KMS-11 (cell line): ENCODE measurements around the gene FHIT.

ENCODE experiments used
- H2AFZ ChIP-seq: fragments of 200-600 bp; sonication (generic); 2 replicates; pipeline ENCODE4 v1.6.1; 2016; ENCODE audit warnings: antibody characterized with exemption, mixed run types, low read depth
- H3K27ac ChIP-seq: fragments of 200-600 bp; sonication (generic); 2 replicates; pipeline ENCODE4 v1.6.1; 2016; ENCODE audit warnings: mild to moderate bottlenecking, mixed run types
- H3K27me3 ChIP-seq: fragments of 200-600 bp; sonication (generic); 2 replicates; pipeline ENCODE4 v1.6.1; 2017; ENCODE audit warnings: mild to moderate bottlenecking, low read depth, mixed run types, moderate library complexity; ENCODE audit not compliant: insufficient read depth
- H3K36me3 ChIP-seq: fragments of 200-600 bp; sonication (generic); 2 replicates; pipeline ENCODE4 v1.6.1; 2017; ENCODE audit warnings: mild to moderate bottlenecking, mixed run types; ENCODE audit not compliant: insufficient read depth
- H3K4me1 ChIP-seq: fragments of 200-600 bp; sonication (generic); 2 replicates; pipeline ENCODE4 v1.6.1; 2016; ENCODE audit warnings: mild to moderate bottlenecking, low read depth, mixed run types; ENCODE audit not compliant: poor library complexity, severe bottlenecking
- H3K4me2 ChIP-seq: fragments of 200-600 bp; sonication (generic); 2 replicates; pipeline ENCODE4 v1.7.0; 2016; ENCODE audit warnings: mild to moderate bottlenecking, mixed run types
- H3K4me3 ChIP-seq: fragments of 200-600 bp; sonication (generic); IDR thresholded peaks from 2 replicates; pipeline ENCODE4 v1.6.1; 2017; ENCODE audit warnings: low read depth, low read length, mixed read lengths; ENCODE audit not compliant: insufficient read depth
- H3K79me2 ChIP-seq: fragments of 200-600 bp; sonication (generic); 2 replicates; pipeline ENCODE4 v1.6.1; 2016; ENCODE audit warnings: low read depth, mixed run types; ENCODE audit not compliant: insufficient read depth
- H3K9ac ChIP-seq: fragments of 200-600 bp; sonication (generic); 2 replicates; pipeline ENCODE4 v1.6.1; 2016; ENCODE audit warnings: mild to moderate bottlenecking, mixed run types
- H4K20me1 ChIP-seq: fragments of 200-600 bp; sonication (generic); 2 replicates; pipeline ENCODE4 v1.6.1; 2016; ENCODE audit warnings: mild to moderate bottlenecking, mixed run types; ENCODE audit not compliant: insufficient read depth
- TF ChIP-seq, protein P1 (sequence below): fragments of 200-600 bp; sonication (generic); conservative IDR thresholded peaks from 2 replicates; pipeline ENCODE4 v1.6.1; 2017; ENCODE audit warnings: low read depth, mild to moderate bottlenecking, antibody characterized with exemption, low read length, moderate library complexity, mixed read lengths

The FHIT gene

GRCh38 chr3:59821274-59821673 lies 1430.0 kb downstream of the FHIT start:
- no peak overlapping the region for H3K27ac ChIP-seq
- no peak overlapping the region for H3K4me2 ChIP-seq

GRCh38 chr3:59820352-59820934 lies 1430.8 kb downstream of the FHIT start:
- Histone ChIP-seq H3K4me1 (no peaks in the 10 kb centered on the region), H3K27me3 (no peaks in the 10 kb centered on the region), H4K20me1 (no peaks in the 10 kb centered on the region), H3K27ac (no peak overlapping the region), H3K4me2 (no peak overlapping the region), H3K9ac (no peak overlapping the region), H3K79me2 (no peaks in the 10 kb centered on the region), H3K36me3 (no peaks in the 10 kb centered on the region), H2AFZ (no peak overlapping the region), H3K4me3 (no peak overlapping the region)
- TF ChIP-seq, protein P1, sequence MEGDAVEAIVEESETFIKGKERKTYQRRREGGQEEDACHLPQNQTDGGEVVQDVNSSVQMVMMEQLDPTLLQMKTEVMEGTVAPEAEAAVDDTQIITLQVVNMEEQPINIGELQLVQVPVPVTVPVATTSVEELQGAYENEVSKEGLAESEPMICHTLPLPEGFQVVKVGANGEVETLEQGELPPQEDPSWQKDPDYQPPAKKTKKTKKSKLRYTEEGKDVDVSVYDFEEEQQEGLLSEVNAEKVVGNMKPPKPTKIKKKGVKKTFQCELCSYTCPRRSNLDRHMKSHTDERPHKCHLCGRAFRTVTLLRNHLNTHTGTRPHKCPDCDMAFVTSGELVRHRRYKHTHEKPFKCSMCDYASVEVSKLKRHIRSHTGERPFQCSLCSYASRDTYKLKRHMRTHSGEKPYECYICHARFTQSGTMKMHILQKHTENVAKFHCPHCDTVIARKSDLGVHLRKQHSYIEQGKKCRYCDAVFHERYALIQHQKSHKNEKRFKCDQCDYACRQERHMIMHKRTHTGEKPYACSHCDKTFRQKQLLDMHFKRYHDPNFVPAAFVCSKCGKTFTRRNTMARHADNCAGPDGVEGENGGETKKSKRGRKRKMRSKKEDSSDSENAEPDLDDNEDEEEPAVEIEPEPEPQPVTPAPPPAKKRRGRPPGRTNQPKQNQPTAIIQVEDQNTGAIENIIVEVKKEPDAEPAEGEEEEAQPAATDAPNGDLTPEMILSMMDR: no peak

More at GRCh38 chr3:59821274-59821673, 1430.0 kb downstream of the FHIT start:
- H3K79me2 ChIP-seq: no peaks in the 10 kb centered on the region
- H3K27me3 ChIP-seq: no peaks in the 10 kb centered on the region
- H4K20me1 ChIP-seq: no peaks in the 10 kb centered on the region
- no peaks in the 10 kb centered on the region for H3K4me1 ChIP-seq
- H3K9ac ChIP-seq: no peak overlapping the region
- no peaks in the 10 kb centered on the region for H3K36me3 ChIP-seq
- TF ChIP-seq, protein P1: no peak
- no peak overlapping the region for H2AFZ ChIP-seq
- H3K4me3 ChIP-seq: no peak overlapping the region

DNA sequence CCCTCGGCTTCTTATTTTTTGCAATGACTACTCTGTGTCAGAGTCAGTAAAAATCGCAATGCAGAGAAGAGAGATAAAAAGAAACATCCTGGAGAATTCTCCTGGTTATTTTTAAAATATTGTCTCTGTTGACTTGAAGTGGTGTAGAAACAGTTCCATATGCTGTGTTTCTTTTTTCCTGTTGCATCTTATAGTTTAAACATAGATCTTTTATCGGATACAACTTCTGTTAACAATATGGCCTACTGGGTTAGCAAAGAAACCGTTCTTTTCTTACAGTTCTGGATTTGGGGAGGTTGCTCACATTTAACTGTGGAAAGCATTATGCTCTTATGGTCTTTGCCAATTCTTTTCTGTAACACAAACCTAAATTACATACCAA lies 1432.3 kb downstream of the FHIT start:
- Histone ChIP-seq H3K4me1 (no peaks in the 10 kb centered on the region), H3K36me3 (no peaks in the 10 kb centered on the region), H3K4me2 (no peak overlapping the region), H3K27me3 (no peaks in the 10 kb centered on the region), H4K20me1 (no peaks in the 10 kb centered on the region), H3K9ac (no peak overlapping the region), H3K79me2 (no peaks in the 10 kb centered on the region), H3K27ac (no peak overlapping the region), H2AFZ (no peak overlapping the region), H3K4me3 (no peak overlapping the region)
- TF ChIP-seq, protein P1: no peak

GRCh38 chr3:59818033-59818918 lies 1433.0 kb downstream of the FHIT start:
- Histone ChIP-seq H4K20me1 (no peaks in the 10 kb centered on the region), H3K36me3 (no peaks in the 10 kb centered on the region), H2AFZ (no peak overlapping the region), H3K9ac (no peak overlapping the region), H3K4me2 (no peak overlapping the region), H3K79me2 (no peaks in the 10 kb centered on the region), H3K27me3 (no peaks in the 10 kb centered on the region), H3K4me3 (no peak overlapping the region), H3K4me1 (no peaks in the 10 kb centered on the region), H3K27ac (no peak overlapping the region)
- TF ChIP-seq, protein P1: no peak
